ENCODE data around the gene HIP1R.
"Not testable (repeated sequence)": the region's sequence is repeated elsewhere in the genome, so short reads cannot be mapped to it uniquely, and the experiment has no call there.

The HIP1R gene

DNA sequence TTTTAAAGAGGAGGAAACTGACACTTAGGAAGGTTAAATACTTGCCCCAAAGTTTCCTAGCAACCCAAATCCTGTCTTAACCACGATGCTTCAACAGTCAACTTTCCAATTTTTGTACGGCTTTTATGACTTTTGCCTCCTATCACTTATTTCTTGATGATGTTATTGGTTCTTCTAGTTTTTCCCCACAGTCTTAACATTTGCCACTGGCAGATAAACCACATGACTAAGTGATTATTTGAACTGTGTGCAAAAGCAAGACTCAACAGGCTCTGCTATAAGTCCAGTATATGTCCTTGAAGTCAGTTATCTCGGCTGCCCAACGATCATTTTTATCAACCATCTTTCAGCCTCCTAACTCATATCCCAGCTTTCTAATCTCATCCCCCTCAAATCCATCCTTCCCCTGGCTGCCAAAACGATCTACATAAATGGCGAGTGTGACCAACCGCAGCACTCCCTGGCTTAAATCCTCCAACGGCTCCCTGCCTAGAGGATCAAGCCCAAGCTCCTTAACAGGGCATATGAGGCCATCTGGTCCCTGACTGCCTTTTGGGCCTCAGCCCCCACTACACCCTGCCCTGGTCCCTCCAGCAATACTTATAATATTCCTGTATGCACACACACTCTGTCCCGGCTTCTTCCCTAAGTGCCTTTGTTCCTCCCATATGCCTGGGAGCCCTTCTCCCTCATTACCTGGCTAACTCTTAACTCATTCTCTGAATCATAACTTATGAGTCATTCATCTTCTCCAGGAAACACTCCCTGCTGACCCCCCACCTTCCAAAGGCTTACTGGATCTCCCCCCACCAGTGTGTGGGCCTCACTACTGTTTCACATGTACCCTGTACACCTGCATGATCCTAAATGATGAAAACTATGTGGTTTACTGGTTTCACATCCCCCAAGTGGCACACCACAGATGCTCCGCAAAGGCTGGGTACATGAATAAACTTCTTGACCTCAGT is 51.9 kb downstream of the HIP1R start:
- peak; percentile 29 for DNase-seq (ENCODE audit: low read depth)
- H3K4me3 ChIP-seq (ENCODE audit: low read depth, low read length) = no peak overlapping the region

DNA sequence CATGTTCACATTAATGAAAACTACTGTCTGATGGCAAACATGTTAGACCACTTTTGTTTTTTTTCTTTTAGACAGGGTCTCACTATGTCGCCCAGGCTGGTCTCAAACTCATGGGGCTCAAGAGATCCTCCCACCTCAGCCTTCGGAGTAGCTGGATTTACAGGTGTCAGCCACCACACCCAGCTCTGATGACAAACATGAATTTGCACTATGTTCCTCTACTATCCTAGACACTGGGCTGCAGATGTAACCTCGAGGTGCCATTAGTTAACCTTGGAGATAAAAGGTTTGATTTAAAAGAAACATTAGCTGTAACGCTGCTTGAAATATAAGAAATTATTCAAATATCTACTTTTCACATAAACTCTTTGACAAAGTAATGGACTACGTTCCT is 52.6 kb downstream of the HIP1R start:
- H3K4me3 ChIP-seq (ENCODE audit: low read depth, low read length) = no peak overlapping the region
- DNase-seq (ENCODE audit: low read depth) = no peak

DNA sequence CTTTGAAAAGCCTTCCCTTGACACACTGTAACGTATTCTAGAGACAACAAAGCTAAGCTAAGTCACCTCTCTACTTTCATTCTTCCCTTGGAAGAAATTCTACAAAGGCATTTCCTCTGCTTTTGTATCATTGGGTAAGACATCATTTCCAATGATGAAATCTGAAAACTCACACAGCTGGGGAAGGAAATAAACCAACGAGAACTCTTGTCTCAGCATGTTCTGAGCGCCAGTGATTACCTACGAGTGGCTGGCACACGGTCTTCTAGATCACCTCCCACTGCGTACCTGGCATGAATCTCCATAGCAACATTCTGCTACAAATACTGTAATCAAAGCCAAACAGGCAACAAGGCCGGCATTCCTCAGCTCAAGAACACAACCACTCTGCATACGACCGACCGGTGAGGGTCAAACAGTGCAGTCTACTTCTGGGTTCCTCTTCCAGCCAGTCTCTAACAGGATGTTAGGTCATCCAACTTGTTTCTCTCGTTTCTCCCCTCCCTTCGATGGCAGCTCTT is 53.0 kb downstream of the HIP1R start:
- DNase-seq (ENCODE audit: low read depth) = no peak

DNA sequence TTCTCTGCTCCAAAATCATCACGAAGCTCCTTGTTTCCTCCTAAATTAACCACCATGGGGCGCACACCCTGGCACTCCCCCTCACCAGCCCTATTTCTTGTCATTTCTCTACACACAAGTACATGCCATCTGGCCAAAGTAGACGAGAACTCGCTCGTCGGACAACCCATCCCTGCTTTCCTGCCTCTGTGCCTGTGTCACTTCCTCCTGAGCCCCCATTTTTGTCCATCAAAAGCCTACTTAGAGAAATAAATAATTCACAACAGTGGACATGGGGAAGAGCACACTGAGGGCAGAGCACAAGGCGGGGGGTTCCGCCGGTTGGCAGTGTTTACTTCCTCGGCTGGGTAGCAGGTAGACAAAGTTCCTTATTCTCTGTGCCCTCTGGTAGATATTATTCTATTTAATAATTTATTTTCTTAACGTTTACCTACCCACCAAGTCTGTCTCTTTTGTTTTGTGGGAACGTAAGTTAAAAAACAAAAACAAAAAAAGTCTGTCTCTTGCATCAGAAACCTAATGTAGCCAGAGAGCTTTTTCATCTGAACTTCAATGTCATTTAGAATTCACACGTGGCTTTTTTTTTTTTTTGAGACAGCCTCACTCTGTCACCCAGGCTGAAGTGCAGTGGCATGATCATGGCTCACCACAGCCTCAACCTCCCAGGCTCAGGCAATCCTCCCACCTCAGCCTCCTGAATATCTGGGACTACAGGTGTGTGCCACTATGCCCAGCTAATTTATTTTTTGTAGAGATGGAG is 54.7 kb downstream of the HIP1R start:
- H3K4me3 ChIP-seq (ENCODE audit: low read depth, low read length) = no peak overlapping the region
- no peak for DNase-seq (ENCODE audit: low read depth)

More for the DNA sequence above, 53.0 kb downstream of the HIP1R start:
- peak overlapping the region; percentile 6 for H3K4me3 ChIP-seq (ENCODE audit: low read depth, low read length)

DNA sequence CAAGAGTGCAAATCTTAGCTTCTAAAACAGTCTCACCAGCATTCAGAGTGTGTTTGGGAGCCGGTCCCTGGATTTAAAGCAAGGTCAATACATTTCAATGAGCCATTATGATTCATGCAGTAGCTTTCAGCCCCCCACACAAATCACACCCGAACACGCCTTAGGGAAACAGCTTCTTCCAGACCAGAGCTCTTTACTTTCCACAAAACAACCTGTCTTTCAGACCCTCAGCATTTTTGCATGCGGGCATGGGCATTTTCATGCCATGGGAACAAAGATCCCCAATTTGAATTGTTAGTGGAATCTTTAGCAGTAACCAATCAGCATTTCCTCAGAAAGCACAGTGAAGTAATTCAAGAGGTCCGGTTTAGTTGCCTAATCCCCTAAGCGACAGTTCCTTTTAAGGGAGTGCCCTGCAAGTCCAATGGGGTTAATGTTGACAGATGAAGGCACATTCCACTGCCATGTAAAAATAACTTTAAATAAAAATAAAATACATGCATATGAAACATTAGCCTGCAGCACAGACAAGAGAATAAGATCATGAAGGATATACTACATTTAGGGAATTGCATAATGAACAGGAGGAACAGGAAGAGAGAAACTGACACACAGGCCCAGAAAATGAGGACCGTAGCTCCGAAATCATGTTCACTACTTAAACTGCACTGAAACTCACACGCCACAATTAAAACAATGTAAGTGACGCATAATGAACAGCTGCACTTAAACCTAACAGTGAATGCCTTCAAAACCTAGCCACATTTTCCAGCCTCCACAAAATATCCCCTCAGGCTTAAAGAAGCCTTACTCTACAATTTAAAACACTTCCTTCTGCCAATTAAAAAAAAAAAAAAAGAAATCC is 56.6 kb downstream of the HIP1R start:
- H3K4me3 ChIP-seq (ENCODE audit: low read depth, low read length) = peak overlapping the region; percentile 29
- peak; percentile 36 for DNase-seq (ENCODE audit: low read depth)

DNA sequence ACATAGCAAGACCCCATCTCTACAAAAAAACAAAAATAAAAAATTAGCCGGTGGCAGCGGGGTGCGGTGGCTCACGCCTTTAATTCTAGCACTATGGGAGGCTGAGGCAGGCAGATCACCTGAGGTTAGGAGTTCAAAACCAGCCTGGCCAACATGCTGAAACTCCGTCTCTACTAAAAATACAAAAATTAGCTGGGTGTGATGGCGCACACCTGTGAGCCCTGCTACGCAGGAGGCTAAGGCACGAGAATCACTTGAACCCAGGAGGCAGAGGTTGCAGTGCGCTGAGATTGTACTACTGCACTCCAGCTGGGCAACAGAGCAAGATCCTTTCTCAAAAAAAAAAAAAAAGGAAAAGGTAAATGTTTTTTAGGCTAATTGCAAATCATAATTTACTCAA is 57.5 kb downstream of the HIP1R start:
- H3K4me3 ChIP-seq (ENCODE audit: low read depth, low read length) = peak overlapping the region; percentile 8
- not testable (repeated sequence) for DNase-seq (ENCODE audit: low read depth)

- no peak for DNase-seq (ENCODE audit: low read depth)
- peak overlapping the region; percentile 95 for H3K4me3 ChIP-seq (ENCODE audit: low read depth, low read length)
These were observed 58.2 kb downstream of the HIP1R start for GRCh38 chr12:122893208-122894153.

- DNase-seq (ENCODE audit: low read depth) = no peak
- peak overlapping the region; percentile 95 for H3K4me3 ChIP-seq (ENCODE audit: low read depth, low read length)
These were observed 59.2 kb downstream of the HIP1R start for GRCh38 chr12:122894193-122895121.

- no peak for DNase-seq (ENCODE audit: low read depth)
These were observed 60.1 kb downstream of the HIP1R start for GRCh38 chr12:122895320-122895703.

GRCh38 chr12:122895704-122896636 is 60.7 kb downstream of the HIP1R start, which contains the start of gene VPS37B:
Gene VPS37B, minus strand, starts transcription at chr12:122896124. Its CDS starts 62 bp downstream, at chr12:122896062.
- DNase-seq (ENCODE audit: low read depth) = peak; percentile 56
- H3K4me3 ChIP-seq (ENCODE audit: low read depth, low read length) = peak within 1 kb of the TSS; percentile 95

More at GRCh38 chr12:122895320-122895703, 60.1 kb downstream of the HIP1R start:
- H3K4me3 ChIP-seq (ENCODE audit: low read depth, low read length) = peak overlapping the region; percentile 95

DNA sequence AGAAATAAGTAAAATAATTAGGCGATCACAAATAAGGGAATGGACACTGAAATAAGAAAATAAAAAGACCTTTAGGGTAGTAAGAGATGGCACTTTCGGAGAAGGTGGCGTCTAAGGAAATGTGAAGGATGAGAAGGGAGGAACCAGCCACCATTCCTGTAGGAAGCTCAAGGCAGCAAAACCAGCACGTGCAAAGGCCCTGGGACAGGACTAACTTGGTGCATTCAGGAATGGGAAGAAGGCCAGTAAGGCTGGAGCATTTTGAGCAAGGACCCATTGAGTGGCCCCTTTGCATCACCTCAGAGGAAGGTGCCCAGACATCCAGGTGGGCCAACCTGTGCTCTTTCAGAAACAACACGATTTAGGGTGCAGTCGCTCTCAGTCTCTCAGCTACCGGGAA is 61.4 kb downstream of the HIP1R start:
- DNase-seq (ENCODE audit: low read depth) = no peak
- H3K4me3 ChIP-seq (ENCODE audit: low read depth, low read length) = no peak overlapping the region

- DNase-seq (ENCODE audit: low read depth) = no peak
- no peak overlapping the region for H3K4me3 ChIP-seq (ENCODE audit: low read depth, low read length)
These were observed 64.6 kb downstream of the HIP1R start for GRCh38 chr12:122899887-122900286.

- H3K4me3 ChIP-seq (ENCODE audit: low read depth, low read length) = no peak overlapping the region
- no peak for DNase-seq (ENCODE audit: low read depth)
These were observed 67.8 kb downstream of the HIP1R start for GRCh38 chr12:122902854-122903692.

DNA sequence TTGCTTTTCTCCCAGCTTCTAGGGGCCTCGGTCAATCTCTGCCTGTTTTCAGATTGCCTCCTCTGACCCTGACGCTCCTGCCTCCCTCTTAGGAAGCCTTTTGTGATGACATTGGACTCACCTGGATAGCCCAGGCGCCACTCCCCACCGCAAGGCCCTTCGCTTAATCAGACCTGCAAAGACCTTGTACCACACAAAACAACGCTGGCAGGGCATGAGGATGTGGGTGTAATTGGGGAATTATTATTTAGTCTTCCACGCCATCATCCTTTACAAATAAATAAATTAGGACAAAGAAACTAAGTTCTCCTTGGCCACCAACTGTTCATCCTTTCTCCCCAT is 68.4 kb downstream of the HIP1R start:
- no peak for DNase-seq (ENCODE audit: low read depth)
- H3K4me3 ChIP-seq (ENCODE audit: low read depth, low read length) = no peak overlapping the region

DNA sequence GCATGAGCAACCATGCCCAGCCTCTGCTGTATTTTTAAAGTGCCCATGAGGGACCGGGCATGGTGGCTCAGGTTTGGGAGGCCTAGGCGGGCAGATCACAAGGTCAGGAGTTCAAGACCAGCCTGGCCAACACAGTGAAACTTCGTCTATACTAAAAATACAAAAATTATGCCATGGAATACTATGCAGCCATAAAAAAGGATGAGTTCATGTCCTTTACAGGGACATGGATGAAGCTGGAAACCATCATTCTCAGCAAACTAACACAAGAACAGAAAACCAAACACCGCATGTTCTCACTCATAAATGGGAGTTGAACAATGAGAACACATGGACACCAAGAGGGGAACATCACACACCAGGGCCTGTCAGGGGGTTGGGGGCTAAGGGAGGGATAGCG is 70.0 kb downstream of the HIP1R start:
- not testable (repeated sequence) for H3K4me3 ChIP-seq (ENCODE audit: low read depth, low read length); DNase-seq (ENCODE audit: low read depth)

All from skeletal muscle cell (primary cell).